Right cardiac atrium (tissue), 5 donors: ENCODE measurements around the gene EPM2AIP1. TPM values are rescaled to one million over a fixed set of nuclear protein-coding genes. Genes with fewer than 3 reads are reported as not detected.

Source experiments
- polyA plus RNA-seq: library from polyadenylated mRNA; stranded (reverse); fragments of 200-250 nt; gene quantifications from one replicate; pipeline ENCODE4 v1.2.3, GENCODE V29; 2013
- total RNA-seq, 4 donors: library from RNA; stranded (reverse); fragmentation: NEBNext Ultra II Directional; extraction: Animal tissue kit (Norgen Biotek cat#: 25700); gene quantifications; one replicate each; pipeline ENCODE4 v1.2.1, GENCODE V29; 2021
- donor health status: healthy with polysubstance abuse.
- donor health status: DM: no; HTN: yes; CAD: no.
- donor health status: DM: no; HTN: no; CAD: no.
- donor health status: DM: no; HTN: yes; CAD: no; lungs with severe emphysema.
- donor health status: DM: yes; HTN: yes; CAD: no.

Gene EPM2AIP1
- total and polyA plus RNA-seq, 5 donors, result 11.0 to 23.0 (median 21.8) TPM

Other genes with a start within 250 kb of the EPM2AIP1 start
- gene DCLK3, start 228.6 kb downstream of the EPM2AIP1 start, total RNA-seq, result under 1 TPM in 2 of 4 donors, not detected in 2; 0.03 to 0.09 TPM
- gene DCLK3, start 228.6 kb downstream of the EPM2AIP1 start, polyA plus RNA-seq, result 0.18 TPM
- gene TRANK1, start 48.1 kb downstream of the EPM2AIP1 start, total RNA-seq, result 10 to 100 TPM in 3 of 4 donors, 1 to 10 TPM in 1; 7.9 to 13.2 (median 12.0) TPM
- 4.6 TPM for gene TRANK1, start 48.1 kb downstream of the EPM2AIP1 start, polyA plus RNA-seq
- 10 to 100 TPM; 33.0 to 38.9 (median 37.1) TPM for gene MLH1, start 387 bp upstream of the EPM2AIP1 start, total RNA-seq
- 27.8 TPM for gene MLH1, start 387 bp upstream of the EPM2AIP1 start, polyA plus RNA-seq
- 100 to 1,000 TPM; 154 to 168 (median 162) TPM for gene LRRFIP2, start 181.5 kb upstream of the EPM2AIP1 start, total RNA-seq
- gene LRRFIP2, start 181.5 kb upstream of the EPM2AIP1 start, polyA plus RNA-seq, result 88.9 TPM